H1 (cell line): ENCODE measurements around the gene FARP2.

Experiments
- CEBPB ChIP-seq: IDR thresholded peaks from 2 replicates; pipeline ENCODE4 v1.6.1; 2012; ENCODE audit warnings: low read depth, low read length
- HDAC6 ChIP-seq: IDR thresholded peaks from one replicate; pipeline ENCODE4 v1.7.1; 2012; ENCODE audit warnings: low read depth, mild to moderate bottlenecking, inconsistent platforms, low read length, moderate library complexity
- MAFK ChIP-seq: IDR thresholded peaks from 2 replicates; pipeline ENCODE4 v1.6.1; 2012; ENCODE audit warnings: low read depth, mild to moderate bottlenecking, improper control_type of control experiment, low read length
- POLR2A ChIP-seq, 2 experiments: IDR thresholded peaks; 1 replicate in 1 of 2; 2 replicates in 1 of 2; pipeline ENCODE4 v1.6.1; 2011; ENCODE audit warnings: low read depth in 2 of 2, low read length in 2 of 2, mild to moderate bottlenecking in 2 of 2; ENCODE audit errors: control extremely low read depth in 1 of 2
- RXRA ChIP-seq: IDR thresholded peaks from 2 replicates; pipeline ENCODE4 v1.6.1; 2011; ENCODE audit warnings: low read depth, mild to moderate bottlenecking, low read length, moderate library complexity; ENCODE audit not compliant: insufficient read depth
- SIN3A ChIP-seq, 2 experiments: IDR thresholded peaks in 1 of 2; conservative IDR thresholded peaks in 1 of 2; 2 replicates each; pipeline ENCODE4 v1.6.1; 2011 to 2012; ENCODE audit warnings: low read length in 2 of 2, improper control_type of control experiment in 1 of 2, low read depth in 1 of 2, mild to moderate bottlenecking in 1 of 2
- SIRT6 ChIP-seq: IDR thresholded peaks from one replicate; pipeline ENCODE4 v1.7.1; 2012; ENCODE audit warnings: low read length, inconsistent platforms
- SRF ChIP-seq: IDR thresholded peaks from 2 replicates; pipeline ENCODE4 v1.6.1; 2011; ENCODE audit warnings: mild to moderate bottlenecking, low read depth, low read length, moderate library complexity
- TF ChIP-seq, protein P1 (sequence below), 3 experiments: IDR thresholded peaks; 1 replicate in 2 of 3; 2 replicates in 1 of 3; pipeline versions ENCODE4 v1.5.1 to v1.6.1; 2011; ENCODE audit warnings: low read length in 3 of 3, mild to moderate bottlenecking in 3 of 3, inconsistent platforms in 2 of 3, low read depth in 1 of 3, moderate library complexity in 1 of 3; ENCODE audit not compliant: insufficient read depth in 1 of 3; ENCODE audit errors: control extremely low read depth in 1 of 3

- TF ChIP-seq, protein P1, sequence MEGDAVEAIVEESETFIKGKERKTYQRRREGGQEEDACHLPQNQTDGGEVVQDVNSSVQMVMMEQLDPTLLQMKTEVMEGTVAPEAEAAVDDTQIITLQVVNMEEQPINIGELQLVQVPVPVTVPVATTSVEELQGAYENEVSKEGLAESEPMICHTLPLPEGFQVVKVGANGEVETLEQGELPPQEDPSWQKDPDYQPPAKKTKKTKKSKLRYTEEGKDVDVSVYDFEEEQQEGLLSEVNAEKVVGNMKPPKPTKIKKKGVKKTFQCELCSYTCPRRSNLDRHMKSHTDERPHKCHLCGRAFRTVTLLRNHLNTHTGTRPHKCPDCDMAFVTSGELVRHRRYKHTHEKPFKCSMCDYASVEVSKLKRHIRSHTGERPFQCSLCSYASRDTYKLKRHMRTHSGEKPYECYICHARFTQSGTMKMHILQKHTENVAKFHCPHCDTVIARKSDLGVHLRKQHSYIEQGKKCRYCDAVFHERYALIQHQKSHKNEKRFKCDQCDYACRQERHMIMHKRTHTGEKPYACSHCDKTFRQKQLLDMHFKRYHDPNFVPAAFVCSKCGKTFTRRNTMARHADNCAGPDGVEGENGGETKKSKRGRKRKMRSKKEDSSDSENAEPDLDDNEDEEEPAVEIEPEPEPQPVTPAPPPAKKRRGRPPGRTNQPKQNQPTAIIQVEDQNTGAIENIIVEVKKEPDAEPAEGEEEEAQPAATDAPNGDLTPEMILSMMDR (IDR thresholded peaks at IDR 0.05; ENCODE audit: control extremely low read depth in 1 of 3, insufficient read depth in 1 of 3, low read depth in 1 of 3, low read length in 3 of 3): no peak
- TF ChIP-seq SIRT6 (no peak), HDAC6 (no peak), POLR2A (IDR thresholded peaks at IDR 0.05; ENCODE audit: control extremely low read depth in 1 of 2, low read depth in 2 of 2, low read length in 2 of 2) (no peak), CEBPB (no peak), RXRA (no peak), MAFK (no peak), SIN3A (conservative IDR thresholded peaks at IDR 0.05 in 1 of 2, IDR thresholded peaks at IDR 0.05 in 1 of 2; ENCODE audit: low read depth in 1 of 2, low read length in 2 of 2) (no peak), SRF (no peak)
Measured at GRCh38 chr2:241390301-241391206, 34.5 kb downstream of the FARP2 start.
